Vagina (tissue), 2 donors: ENCODE results near the gene ACTL8.

Experiments
- POLR2A ChIP-seq, 2 donors: fragments of 450-650 bp; IDR thresholded peaks; one replicate each; pipeline ENCODE4 v1.6.1; 2017; ENCODE audit warnings: antibody characterized with exemption in 2 of 2, mild to moderate bottlenecking in 2 of 2, moderate library complexity in 2 of 2
- TF ChIP-seq, protein P1 (sequence below), 3 experiments: fragments of 450-650 bp in 2 of 3; fragments of 200-600 bp in 1 of 3; sonication (generic) in 1 of 3; IDR thresholded peaks; one replicate each; pipeline ENCODE4 v1.5.1; 2017 to 2019; ENCODE audit warnings: antibody characterized with exemption in 3 of 3, mild to moderate bottlenecking in 2 of 3, moderate library complexity in 2 of 3

DNA sequence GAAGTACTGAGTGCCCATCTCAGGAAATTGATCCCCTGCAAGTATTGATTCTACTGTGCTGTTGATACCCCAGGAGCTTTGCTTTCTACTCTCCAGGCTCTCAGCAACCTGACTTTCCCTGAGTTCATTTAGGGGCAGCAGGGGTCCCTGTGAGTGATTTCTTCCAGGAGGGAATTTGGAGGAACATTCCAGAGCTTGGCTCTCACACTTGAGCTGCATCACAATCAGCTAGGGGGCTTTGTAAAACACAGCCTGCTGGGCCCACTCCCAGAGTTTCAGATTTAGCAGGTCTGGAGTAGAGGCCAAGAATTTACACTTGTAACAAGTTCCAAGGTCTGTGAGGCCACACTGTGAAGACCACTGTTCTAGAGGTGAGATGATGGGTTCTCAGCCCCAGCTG is 16.1 kb upstream of the ACTL8 start:
- TF ChIP-seq, protein P1, sequence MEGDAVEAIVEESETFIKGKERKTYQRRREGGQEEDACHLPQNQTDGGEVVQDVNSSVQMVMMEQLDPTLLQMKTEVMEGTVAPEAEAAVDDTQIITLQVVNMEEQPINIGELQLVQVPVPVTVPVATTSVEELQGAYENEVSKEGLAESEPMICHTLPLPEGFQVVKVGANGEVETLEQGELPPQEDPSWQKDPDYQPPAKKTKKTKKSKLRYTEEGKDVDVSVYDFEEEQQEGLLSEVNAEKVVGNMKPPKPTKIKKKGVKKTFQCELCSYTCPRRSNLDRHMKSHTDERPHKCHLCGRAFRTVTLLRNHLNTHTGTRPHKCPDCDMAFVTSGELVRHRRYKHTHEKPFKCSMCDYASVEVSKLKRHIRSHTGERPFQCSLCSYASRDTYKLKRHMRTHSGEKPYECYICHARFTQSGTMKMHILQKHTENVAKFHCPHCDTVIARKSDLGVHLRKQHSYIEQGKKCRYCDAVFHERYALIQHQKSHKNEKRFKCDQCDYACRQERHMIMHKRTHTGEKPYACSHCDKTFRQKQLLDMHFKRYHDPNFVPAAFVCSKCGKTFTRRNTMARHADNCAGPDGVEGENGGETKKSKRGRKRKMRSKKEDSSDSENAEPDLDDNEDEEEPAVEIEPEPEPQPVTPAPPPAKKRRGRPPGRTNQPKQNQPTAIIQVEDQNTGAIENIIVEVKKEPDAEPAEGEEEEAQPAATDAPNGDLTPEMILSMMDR (IDR thresholded peaks at IDR 0.05) = no peak
- TF ChIP-seq POLR2A (IDR thresholded peaks at IDR 0.05) = no peak
